H9 (cell line): ENCODE data around the gene BCAR1. TPM values are rescaled to one million over a fixed set of nuclear protein-coding genes. Genes with fewer than 3 reads are reported as not detected.

Experiments
- DNase-seq: peaks from one replicate; pipeline ENCODE4 v3.0.0-alpha.2; 2017
- H2AFZ ChIP-seq: one replicate; pipeline ENCODE4 v1.6.1; 2013; ENCODE audit warnings: mild to moderate bottlenecking, low read length, control low read depth, moderate library complexity
- H2AK5ac ChIP-seq: 2 replicates; pipeline ENCODE4 v1.6.1; 2013; ENCODE audit warnings: low read length, control low read depth, mixed read lengths; ENCODE audit not compliant: insufficient read length
- H2BK120ac ChIP-seq: one replicate; pipeline ENCODE4 v1.6.1; 2013; ENCODE audit warnings: low read depth, mild to moderate bottlenecking, low read length, control low read depth, inconsistent platforms; ENCODE audit not compliant: poor library complexity, severe bottlenecking
- H2BK12ac ChIP-seq: 2 replicates; pipeline ENCODE4 v1.6.1; 2013; ENCODE audit warnings: low read length, control low read depth, mixed read lengths, low read depth; ENCODE audit not compliant: insufficient read length
- H2BK15ac ChIP-seq: 2 replicates; pipeline ENCODE4 v1.6.1; 2013; ENCODE audit warnings: low read depth, low read length, control low read depth
- H2BK20ac ChIP-seq: one replicate; pipeline ENCODE4 v1.6.1; 2013; ENCODE audit warnings: low read depth, mild to moderate bottlenecking, low read length, control low read depth, inconsistent platforms; ENCODE audit not compliant: poor library complexity, severe bottlenecking
- H2BK5ac ChIP-seq: 2 replicates; pipeline ENCODE4 v1.6.1; 2013; ENCODE audit warnings: low read length, control low read depth, mixed read lengths; ENCODE audit not compliant: insufficient read length
- H3K14ac ChIP-seq: 2 replicates; pipeline ENCODE4 v1.6.1; 2013; ENCODE audit warnings: low read length, control low read depth; ENCODE audit not compliant: insufficient read depth
- H3K18ac ChIP-seq: 2 replicates; pipeline ENCODE4 v1.6.1; 2013; ENCODE audit warnings: low read depth, mild to moderate bottlenecking, mixed read lengths, low read length, control low read depth; ENCODE audit not compliant: insufficient read length
- H3K23ac ChIP-seq: 2 replicates; pipeline ENCODE4 v1.6.1; 2013; ENCODE audit warnings: low read length, control low read depth, mixed read lengths, low read depth; ENCODE audit not compliant: insufficient read length
- H3K23me2 ChIP-seq: 2 replicates; pipeline ENCODE4 v1.6.1; 2013; ENCODE audit warnings: low read depth, mild to moderate bottlenecking, mixed read lengths, low read length, control low read depth; ENCODE audit not compliant: insufficient read length, poor library complexity, severe bottlenecking
- H3K27ac ChIP-seq: 2 replicates; pipeline ENCODE4 v1.5.1; 2013; ENCODE audit warnings: low read length, control low read depth, mixed read lengths, low read depth; ENCODE audit not compliant: insufficient read length
- H3K27me3 ChIP-seq: 2 replicates; pipeline ENCODE4 v1.6.1; 2013; ENCODE audit warnings: low read length, control low read depth, inconsistent platforms; ENCODE audit not compliant: insufficient read depth
- H3K4ac ChIP-seq: 2 replicates; pipeline ENCODE4 v1.6.1; 2013; ENCODE audit warnings: low read depth, mild to moderate bottlenecking, control low read depth, inconsistent platforms, low read length, moderate library complexity
- H3K4me1 ChIP-seq: 2 replicates; pipeline ENCODE4 v1.6.1; 2013; ENCODE audit warnings: low read length, control low read depth, inconsistent platforms; ENCODE audit not compliant: insufficient read depth
- H3K4me2 ChIP-seq: 2 replicates; pipeline ENCODE4 v1.6.1; 2013; ENCODE audit warnings: low read length, control low read depth, mixed read lengths; ENCODE audit not compliant: insufficient read length, insufficient read depth
- H3K56ac ChIP-seq: 2 replicates; pipeline ENCODE4 v1.6.1; 2013; ENCODE audit warnings: low read depth, mild to moderate bottlenecking, mixed read lengths, low read length, control low read depth; ENCODE audit not compliant: insufficient read length
- H3K79me1 ChIP-seq: 2 replicates; pipeline ENCODE4 v1.6.1; 2013; ENCODE audit warnings: low read depth, mild to moderate bottlenecking, moderate library complexity, low read length, control low read depth, inconsistent platforms; ENCODE audit not compliant: insufficient read depth, poor library complexity, severe bottlenecking
- H3K79me2 ChIP-seq: 2 replicates; pipeline ENCODE4 v1.6.1; 2013; ENCODE audit warnings: low read length, control low read depth, inconsistent platforms; ENCODE audit not compliant: insufficient read depth
- H3K9ac ChIP-seq: 2 replicates; pipeline ENCODE4 v1.6.1; 2013; ENCODE audit warnings: low read length, control low read depth, mixed read lengths; ENCODE audit not compliant: insufficient read length; ENCODE audit errors: extremely low read depth
- H3K9me3 ChIP-seq: one replicate; pipeline ENCODE4 v1.6.1; 2013; ENCODE audit warnings: low read depth, low read length, inconsistent platforms; ENCODE audit not compliant: control insufficient read depth
- H3T11ph ChIP-seq: one replicate; pipeline ENCODE4 v1.6.1; 2013; ENCODE audit warnings: mild to moderate bottlenecking, low read length, control low read depth, inconsistent platforms
- H4K20me1 ChIP-seq: one replicate; pipeline ENCODE4 v1.6.1; 2013; ENCODE audit not compliant: control insufficient read depth, insufficient read length, insufficient read depth
- H4K5ac ChIP-seq: 2 replicates; pipeline ENCODE4 v1.6.1; 2013; ENCODE audit warnings: low read depth, mild to moderate bottlenecking, mixed read lengths, low read length, control low read depth; ENCODE audit not compliant: insufficient read length
- H4K8ac ChIP-seq: replicated peaks from 2 replicates; pipeline ENCODE4 v1.6.1; 2013; ENCODE audit warnings: low read length, control low read depth, mixed read lengths, low read depth; ENCODE audit not compliant: insufficient read length
- H4K91ac ChIP-seq: 2 replicates; pipeline ENCODE4 v1.6.1; 2013; ENCODE audit warnings: low read depth, mild to moderate bottlenecking, moderate library complexity, mixed read lengths, low read length, control low read depth; ENCODE audit not compliant: insufficient read length
- H3K27ac Mint-ChIP-seq, 3 experiments: 2 replicates in 2 of 3; 3 replicates in 1 of 3; pipeline ENCODE4 v1.8.0; 2020 to 2021; ENCODE audit warnings: mixed read lengths in 3 of 3, mild to moderate bottlenecking in 1 of 3, moderate library complexity in 1 of 3
- H3K27me3 Mint-ChIP-seq: 2 replicates; pipeline ENCODE4 v1.8.0; 2021; ENCODE audit warnings: low read depth, mild to moderate bottlenecking, moderate library complexity, mixed read lengths
- H3K36me3 Mint-ChIP-seq, 3 experiments: 2 replicates in 2 of 3; 3 replicates in 1 of 3; pipeline ENCODE4 v1.8.0; 2020 to 2021; ENCODE audit warnings: low read depth in 3 of 3, mixed read lengths in 3 of 3; ENCODE audit not compliant: insufficient read depth in 1 of 3
- H3K4me1 Mint-ChIP-seq, 2 experiments: 2 replicates each; pipeline ENCODE4 v1.8.0; 2020; ENCODE audit warnings: mixed read lengths in 2 of 2
- H3K4me3 Mint-ChIP-seq, 2 experiments: 2 replicates in 1 of 2; 3 replicates in 1 of 2; pipeline ENCODE4 v1.8.0; 2020 to 2021; ENCODE audit warnings: mild to moderate bottlenecking in 2 of 2, mixed read lengths in 2 of 2, moderate library complexity in 1 of 2
- H3K9me3 Mint-ChIP-seq, 2 experiments: 2 replicates in 1 of 2; 3 replicates in 1 of 2; pipeline ENCODE4 v1.8.0; 2020; ENCODE audit warnings: mild to moderate bottlenecking in 2 of 2, mixed read lengths in 2 of 2, moderate library complexity in 1 of 2
- CTCF ChIP-seq: fragments of 200-600 bp; sonication (generic); conservative IDR thresholded peaks from 3 replicates; pipeline ENCODE4 v1.8.0; 2021; ENCODE audit warnings: antibody characterized with exemption, mild to moderate bottlenecking
- WGBS: extraction: QIAGEN DNeasy Blood & Tissue Kit; methylation state at CpG from one replicate; pipeline ENCODE4 v1.1.7; 2013; ENCODE audit warnings: missing lambda C conversion rate, low lambda C conversion rate, mixed read lengths; ENCODE audit not compliant: insufficient read length; ENCODE audit errors: extremely low coverage; 5-methylcytosine and 5-hydroxymethylcytosine counted together
- total RNA-seq: library from RNA; stranded (reverse); gene quantifications from 2 replicates; pipeline ENCODE4 v1.2.1, GENCODE V29; 2021

The BCAR1 gene
- total RNA-seq, 1 experiment from 2014 or later = 97.1 TPM

GRCh38 chr16:75227361-75228142, 23.9 kb downstream of the BCAR1 start:
- Histone ChIP-seq H2BK20ac (no peak overlapping the region), H3K4me1 (no peaks in the 10 kb centered on the region), H4K8ac (no peak overlapping the region), H3K18ac (no peak overlapping the region), H3K23ac (no peak overlapping the region), H2BK12ac (no peak overlapping the region), H2AFZ (no peak overlapping the region), H3K56ac (no peak overlapping the region), H2BK5ac (no peak overlapping the region), H3K9ac (no peak overlapping the region), H3K79me1 (no peaks in the 10 kb centered on the region), H2AK5ac (no peak overlapping the region), H3K79me2 (no peaks in the 10 kb centered on the region), H2BK120ac (no peak overlapping the region), H3K23me2 (no peaks in the 10 kb centered on the region), H3K27me3 (no peaks in the 10 kb centered on the region), H3T11ph (no peak overlapping the region), H4K20me1 (no peaks in the 10 kb centered on the region), H3K4ac (no peak overlapping the region), H4K5ac (no peak overlapping the region), H4K91ac (no peak overlapping the region), H3K9me3 (no peaks in the 10 kb centered on the region), H3K27ac (no peak overlapping the region), H2BK15ac (no peak overlapping the region), H3K14ac (no peak overlapping the region), H3K4me2 (no peak overlapping the region)
- DNase-seq = no peak
- Mint-ChIP-seq H3K27ac (peak overlapping the region in 2 of 3 experiments; percentile 16 to 56; a peak in 3 of 7 replicates), H3K27me3 (0 out of 2 replicates have a peak, but pooled peaks cover 2% of the 10 kb centered on the region), H3K36me3 (peaks cover 7 to 35% (median 27%) of the 10 kb centered on the region in 3 experiments; a peak in 6 of 7 replicates), H3K9me3 (no peaks in the 10 kb centered on the region; a peak in 1 of 5 replicates), H3K4me3 (no peak overlapping the region), H3K4me1 (no peaks in the 10 kb centered on the region)
- WGBS = no CpG with 5 or more reads among the region's 18 CpGs
- TF ChIP-seq CTCF = no peak
